ENCODE results near the gene AFF3. TPM values are rescaled to one million over a fixed set of nuclear protein-coding genes. Genes with fewer than 3 reads are reported as not detected.

Gene AFF3
- total and polyA plus RNA-seq, 2 of the 8 experiments (the other 6 are each of a cell fraction or from before 2014, with no cell fraction given) = 0.27 to 3.0 TPM

- Histone ChIP-seq H2AFZ (ENCODE audit: low read length) (no peak overlapping the region), H3K27me3 (replicated peaks in 1 of 4; ENCODE audit: control insufficient read depth in 3 of 4, extremely low read depth in 1 of 4, insufficient read depth in 3 of 4, low read length in 3 of 4) (no peaks in the 10 kb centered on the region), H4K91ac (replicated peaks; ENCODE audit: insufficient read length, low read length) (no peak overlapping the region), H3K79me1 (ENCODE audit: low read depth, low read length) (no peaks in the 10 kb centered on the region), H3K79me2 (ENCODE audit: control insufficient read depth in 1 of 2, insufficient read depth in 2 of 2, low read length in 2 of 2) (no peaks in the 10 kb centered on the region), H3K4me3 (ENCODE audit: extremely low read depth in 1 of 4, insufficient read depth in 2 of 4, low read depth in 3 of 4, low read length in 4 of 4) (no peak overlapping the region), H3K23me2 (ENCODE audit: low read depth, low read length) (no peaks in the 10 kb centered on the region), H3K4me1 (replicated peaks in 1 of 4; ENCODE audit: control insufficient read depth in 3 of 4, insufficient read depth in 4 of 4, low read length in 3 of 4) (no peaks in the 10 kb centered on the region), H3K14ac (ENCODE audit: insufficient read length) (no peak overlapping the region), H4K8ac (ENCODE audit: extremely low read depth, insufficient read depth, low read length) (no peak overlapping the region), H2BK15ac (ENCODE audit: low read length) (no peak overlapping the region), H4K20me1 (replicated peaks in 1 of 2; ENCODE audit: control insufficient read depth in 1 of 2, insufficient read depth in 2 of 2, low read length in 2 of 2) (no peaks in the 10 kb centered on the region), H3K4me2 (ENCODE audit: insufficient read depth in 1 of 2, low read depth in 2 of 2, low read length in 2 of 2) (no peak overlapping the region), H3K4ac (replicated peaks; ENCODE audit: insufficient read length, low read depth, low read length) (no peak overlapping the region), H3K23ac (ENCODE audit: insufficient read length) (no peak overlapping the region), H2BK20ac (ENCODE audit: low read length) (no peak overlapping the region), H2BK5ac (ENCODE audit: low read depth, low read length) (no peak overlapping the region), H3K56ac (replicated peaks; ENCODE audit: insufficient read length, low read depth, low read length) (no peak overlapping the region), H3K9me3 (ENCODE audit: insufficient read depth in 2 of 2, low read depth in 1 of 2, low read length in 1 of 2) (peaks cover 0 to 3% of the 10 kb centered on the region in 2 experiments; a peak in 1 of 4 replicates), H3K9ac (replicated peaks in 1 of 4; ENCODE audit: extremely low read depth in 1 of 4, low read depth in 3 of 4, low read length in 3 of 4) (no peak overlapping the region), H3K36me3 (ENCODE audit: control insufficient read depth in 2 of 4, insufficient read depth in 4 of 4, low read length in 3 of 4) (no peaks in the 10 kb centered on the region), H4K5ac (ENCODE audit: insufficient read length, low read depth, low read length) (no peak overlapping the region), H2BK12ac (ENCODE audit: low read depth, low read length) (no peak overlapping the region), H2BK120ac (replicated peaks; ENCODE audit: low read depth, low read length) (no peak overlapping the region), H2AK5ac (ENCODE audit: low read depth, low read length) (no peak overlapping the region), H3K18ac (ENCODE audit: extremely low read depth, low read length) (no peak overlapping the region), H3K27ac (ENCODE audit: low read depth, low read length) (no peak overlapping the region)
- ChIA-PET POLR2A (ENCODE audit: partially characterized antibody) (no interaction called here), CTCF (ENCODE audit: partially characterized antibody) (no interaction called here)
- DNase-seq (ENCODE audit: low read depth in 1 of 2, low spot score in 2 of 2) = no peak
- 90% methylated on average over 1 of the region's 1 CpG; no CpG with 5 or more reads in 1 of the 2 experiments for WGBS, 2 experiments (ENCODE audit: extremely low coverage in 1 of 2, insufficient coverage in 1 of 2, insufficient read length in 1 of 2, insufficient replicate concordance in 2 of 2, low coverage in 1 of 2, low lambda C conversion rate in 2 of 2, missing lambda C conversion rate in 1 of 2)
- FAIRE-seq = no peak
- TF ChIP-seq SP1 (IDR thresholded peaks at IDR 0.05; ENCODE audit: low read depth, low read length) (no peak), CEBPB (IDR thresholded peaks at IDR 0.05; ENCODE audit: low read depth, low read length) (no peak), ZNF274 (IDR thresholded peaks at IDR 0.05; ENCODE audit: borderline replicate concordance, extremely low read depth, low read length) (no peak), SP2 (IDR thresholded peaks at IDR 0.05; ENCODE audit: low read length) (no peak), NRF1 (IDR thresholded peaks at IDR 0.05; ENCODE audit: low read depth, low read length) (no peak), ASH2L (IDR thresholded peaks at IDR 0.05; ENCODE audit: low read length) (no peak), SIN3A (conservative IDR thresholded peaks at IDR 0.05 in 1 of 2, IDR thresholded peaks at IDR 0.05 in 1 of 2; ENCODE audit: low read depth in 1 of 2, low read length in 2 of 2) (no peak), MAFK (IDR thresholded peaks at IDR 0.05; ENCODE audit: low read depth, low read length) (no peak), CTCF (IDR thresholded peaks at IDR 0.05; ENCODE audit: control extremely low read depth in 1 of 3, insufficient read depth in 1 of 3, low read depth in 1 of 3, low read length in 3 of 3) (no peak)
- TF ChIP-seq, protein P1, sequence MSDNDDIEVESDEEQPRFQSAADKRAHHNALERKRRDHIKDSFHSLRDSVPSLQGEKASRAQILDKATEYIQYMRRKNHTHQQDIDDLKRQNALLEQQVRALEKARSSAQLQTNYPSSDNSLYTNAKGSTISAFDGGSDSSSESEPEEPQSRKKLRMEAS (IDR thresholded peaks at IDR 0.05) = no peak
- TF ChIP-seq, protein P2, sequence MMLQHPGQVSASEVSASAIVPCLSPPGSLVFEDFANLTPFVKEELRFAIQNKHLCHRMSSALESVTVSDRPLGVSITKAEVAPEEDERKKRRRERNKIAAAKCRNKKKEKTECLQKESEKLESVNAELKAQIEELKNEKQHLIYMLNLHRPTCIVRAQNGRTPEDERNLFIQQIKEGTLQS (IDR thresholded peaks at IDR 0.05; ENCODE audit: insufficient read depth, low read depth, low read length) = no peak
Observed at GRCh38 chr2:99719102-99719501, 423.3 kb downstream of the AFF3 start.
